Epithelial cell of prostate (primary cell): ENCODE data around the gene ASTN1.

ENCODE experiments used
- DNase-seq: peaks from one replicate; pipeline ENCODE4 v3.0.0-alpha.2; 2011; ENCODE audit warnings: low read depth, low spot score
- H3K27ac ChIP-seq: fragments of 450-650 bp; 2 replicates; pipeline ENCODE4 v1.5.1; 2017; ENCODE audit warnings: mild to moderate bottlenecking

Gene ASTN1

DNA sequence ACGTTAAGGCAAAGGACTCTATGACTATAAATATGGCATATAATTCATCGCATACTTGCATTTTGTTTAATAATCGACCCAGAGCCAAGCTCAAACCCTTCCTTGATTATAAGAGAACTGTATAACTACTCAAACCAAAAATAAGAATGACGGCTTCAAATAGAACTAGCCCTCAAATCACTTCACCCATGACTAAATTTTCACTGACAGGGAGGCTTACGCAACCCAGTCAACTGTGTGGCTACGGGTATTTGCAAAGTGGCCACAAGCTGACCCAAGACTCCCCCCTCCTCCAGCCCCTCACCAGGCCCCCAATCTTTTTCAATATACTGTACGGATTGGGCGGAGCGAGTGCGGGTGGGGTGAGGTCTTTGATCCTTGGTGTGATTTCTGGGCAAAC, 268.3 kb downstream of the ASTN1 start:
- H3K27ac ChIP-seq, result no peak overlapping the region
- DNase-seq, result no peak

DNA sequence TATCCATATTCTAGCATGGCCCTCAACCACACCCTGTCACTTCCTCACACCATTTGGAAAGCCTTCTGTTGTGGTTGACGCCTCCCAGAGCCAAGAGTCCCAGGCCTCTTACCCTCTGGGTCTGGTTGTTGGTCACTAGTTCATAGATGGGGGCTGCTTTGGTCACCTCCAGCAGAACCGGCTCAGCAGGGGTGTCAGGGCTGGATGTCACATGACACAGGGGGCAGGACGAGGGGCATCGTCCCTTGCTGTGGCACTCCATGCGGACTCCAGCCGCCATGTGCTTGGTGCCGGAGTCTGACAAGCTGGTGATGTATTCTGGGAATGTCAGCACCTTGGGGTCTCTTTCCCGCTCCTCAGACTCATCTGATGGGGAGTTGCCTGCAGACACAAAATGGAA, 270.1 kb downstream of the ASTN1 start:
- no peak for DNase-seq
- no peak overlapping the region for H3K27ac ChIP-seq

DNA sequence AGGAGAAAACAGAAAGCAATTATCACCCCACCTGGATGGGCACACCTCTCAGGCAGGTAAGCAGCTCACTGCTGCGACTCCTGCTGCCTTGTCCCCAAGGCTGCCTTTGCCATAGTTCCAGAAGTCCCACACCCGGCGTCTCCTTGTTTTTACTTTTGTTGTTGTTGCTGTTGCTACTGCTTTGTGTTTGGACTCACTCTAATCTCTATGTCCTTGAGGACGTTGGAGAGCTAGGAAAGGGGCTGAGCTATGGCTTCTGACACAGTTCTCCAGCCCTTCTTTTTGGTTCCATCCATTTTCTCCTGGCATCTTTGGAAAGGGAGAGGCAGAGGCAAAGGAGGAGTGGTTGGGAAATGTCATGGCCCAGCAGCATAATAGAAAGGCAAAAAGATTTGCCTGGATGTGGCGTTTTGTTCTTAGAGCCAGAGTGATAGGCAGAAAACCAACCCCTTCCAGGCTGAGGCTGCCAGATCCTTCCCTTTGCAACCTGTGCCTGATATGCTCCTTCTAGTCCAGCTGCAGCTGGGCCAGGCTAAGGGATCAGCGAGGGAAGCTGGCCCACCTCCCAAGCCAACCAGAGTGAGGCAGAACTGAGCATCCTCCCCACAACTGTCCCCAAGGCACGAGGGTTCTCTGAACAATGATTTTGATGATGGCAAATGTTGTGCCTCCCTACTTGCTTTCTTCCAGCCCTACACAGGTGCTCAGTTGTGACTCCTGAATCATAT, 270.7 kb downstream of the ASTN1 start:
- DNase-seq, result no peak
- H3K27ac ChIP-seq, result no peak overlapping the region

DNA sequence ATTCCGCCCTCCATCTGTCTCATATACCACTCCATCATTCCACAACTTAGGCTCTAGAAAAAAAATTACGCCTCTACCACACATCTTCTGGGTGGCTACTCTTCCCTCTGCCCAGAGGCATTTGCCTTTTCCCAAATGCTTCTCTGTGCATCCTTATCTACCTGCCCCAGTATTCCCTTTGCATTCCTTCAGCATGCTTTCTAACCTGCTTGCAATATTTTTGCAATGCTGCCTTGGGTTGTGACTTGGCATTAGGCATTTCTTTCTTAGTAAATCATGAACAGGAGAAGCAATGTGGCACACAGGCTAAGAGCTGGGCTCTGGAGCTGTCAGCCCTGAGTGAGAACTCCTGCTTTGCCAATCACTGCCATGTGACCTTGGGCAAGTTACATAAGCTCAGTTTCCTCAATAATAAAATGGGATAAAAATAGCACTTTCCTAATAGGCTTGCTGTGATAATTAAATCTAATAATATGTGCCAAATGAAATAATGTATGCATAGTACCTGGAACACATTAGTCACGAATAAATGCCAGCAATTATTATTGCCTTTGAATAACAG, 276.0 kb downstream of the ASTN1 start:
- no peak for DNase-seq
- H3K27ac ChIP-seq, result no peak overlapping the region

DNA sequence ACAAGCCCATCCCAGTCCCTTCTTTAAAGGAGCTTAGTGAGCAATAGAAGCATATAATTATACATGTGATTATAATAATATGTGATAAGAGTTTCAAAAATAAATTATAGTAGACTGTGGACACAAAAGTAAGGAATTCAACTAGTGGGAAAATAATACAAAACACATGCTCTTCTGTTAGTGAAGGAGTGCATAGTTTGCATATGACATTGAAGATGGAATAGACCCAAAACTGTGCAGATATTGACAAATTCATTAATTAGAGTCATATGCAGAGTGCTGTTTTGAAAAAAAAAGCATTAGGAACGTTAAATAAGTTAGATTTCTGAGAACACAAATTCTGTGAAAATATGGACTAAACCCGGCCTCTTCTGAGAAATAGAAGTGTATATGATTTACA, 278.8 kb downstream of the ASTN1 start:
- no peak for DNase-seq

DNA sequence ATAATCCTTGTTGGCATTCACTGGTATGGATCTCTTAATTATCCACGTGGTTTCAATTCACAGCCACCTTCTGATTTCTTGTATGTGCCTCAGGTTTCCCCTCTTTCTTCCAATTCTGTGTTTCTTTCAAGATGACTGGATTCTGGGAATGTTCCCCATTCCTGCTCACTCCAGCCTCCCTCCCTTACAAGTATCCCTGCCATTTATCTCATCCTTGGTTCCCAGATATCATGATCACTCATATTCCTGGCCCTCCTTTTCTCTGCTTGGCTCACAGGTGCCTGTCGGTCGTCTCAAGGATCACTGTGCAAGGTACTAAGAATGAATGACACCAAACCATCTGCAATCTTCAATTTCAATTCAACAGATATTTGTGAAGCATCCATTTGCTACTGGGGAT, 279.2 kb downstream of the ASTN1 start:
- no peak for DNase-seq
- H3K27ac ChIP-seq, result no peak overlapping the region

More for the DNA sequence above, 278.8 kb downstream of the ASTN1 start:
- H3K27ac ChIP-seq, result no peak overlapping the region

DNA sequence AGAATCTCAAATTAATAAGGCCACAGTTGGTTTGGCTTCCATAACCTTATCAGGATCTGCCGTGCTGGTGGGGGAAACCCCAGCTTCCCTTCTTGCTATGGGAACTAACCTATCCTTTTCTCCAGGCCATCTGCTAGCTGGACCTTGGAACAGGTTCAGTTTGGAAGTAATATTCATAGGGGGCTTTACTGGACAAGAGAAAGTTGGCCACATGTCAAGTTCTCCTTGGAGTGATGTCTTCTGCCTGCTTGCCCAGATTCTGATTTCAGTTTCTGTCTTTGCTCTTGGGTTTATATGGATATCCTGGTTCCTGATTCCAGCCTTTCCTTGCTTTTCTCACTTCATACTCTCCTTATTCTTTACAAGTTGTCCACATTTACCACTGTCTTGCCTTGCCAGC, 279.6 kb downstream of the ASTN1 start:
- no peak for DNase-seq
- no peak overlapping the region for H3K27ac ChIP-seq

DNA sequence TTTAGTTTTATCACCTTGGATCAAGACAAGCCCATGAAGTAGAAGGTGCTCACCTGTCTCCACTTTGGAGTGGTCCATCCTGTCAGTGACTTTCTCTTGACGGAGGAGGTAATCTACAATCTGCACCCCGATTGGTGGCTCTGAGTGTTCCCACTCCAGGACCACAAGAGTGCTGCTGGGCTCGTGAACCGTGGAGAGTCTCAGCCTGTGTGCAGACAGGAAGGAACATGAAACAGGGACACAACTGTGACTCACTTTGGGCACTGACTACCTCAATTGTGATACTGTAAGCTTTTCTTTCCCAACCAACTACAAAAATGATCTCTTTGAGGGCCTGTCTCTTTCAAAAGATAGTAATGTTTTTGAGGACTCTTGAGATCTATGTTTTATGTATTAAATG, 280.2 kb downstream of the ASTN1 start:
- no peak overlapping the region for H3K27ac ChIP-seq
- DNase-seq, result no peak

DNA sequence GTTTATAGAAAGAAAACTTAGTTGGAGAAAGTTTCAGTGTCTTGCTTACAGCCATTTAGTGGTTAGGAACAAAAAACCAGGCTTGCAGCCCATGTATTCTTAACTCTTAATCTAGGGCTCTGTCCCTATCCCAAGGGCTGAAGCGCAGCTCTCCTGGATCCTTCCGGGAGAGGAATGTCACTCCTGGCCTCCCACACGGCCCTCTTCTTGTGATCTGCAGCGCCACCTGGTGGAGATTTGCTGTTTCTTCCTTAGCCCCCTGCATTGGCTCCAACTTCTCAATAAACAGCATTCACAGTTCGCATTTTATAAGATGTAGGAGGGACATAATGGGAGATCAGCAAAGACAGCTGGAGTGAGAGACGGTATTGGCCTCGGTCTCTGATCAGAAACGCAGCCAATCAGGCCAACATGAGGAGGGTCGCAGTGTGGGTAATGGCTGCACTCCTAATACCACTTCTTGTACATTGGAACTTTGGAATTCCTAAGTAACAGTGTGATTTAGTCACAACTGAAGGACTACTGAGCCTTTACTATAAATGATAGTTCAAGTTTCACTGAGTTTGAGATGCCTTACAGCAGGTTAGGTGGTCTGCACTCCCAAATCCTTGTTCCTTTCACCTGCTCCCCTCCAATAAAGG, 283.4 kb downstream of the ASTN1 start:
- no peak for DNase-seq
- H3K27ac ChIP-seq, result no peak overlapping the region

DNA sequence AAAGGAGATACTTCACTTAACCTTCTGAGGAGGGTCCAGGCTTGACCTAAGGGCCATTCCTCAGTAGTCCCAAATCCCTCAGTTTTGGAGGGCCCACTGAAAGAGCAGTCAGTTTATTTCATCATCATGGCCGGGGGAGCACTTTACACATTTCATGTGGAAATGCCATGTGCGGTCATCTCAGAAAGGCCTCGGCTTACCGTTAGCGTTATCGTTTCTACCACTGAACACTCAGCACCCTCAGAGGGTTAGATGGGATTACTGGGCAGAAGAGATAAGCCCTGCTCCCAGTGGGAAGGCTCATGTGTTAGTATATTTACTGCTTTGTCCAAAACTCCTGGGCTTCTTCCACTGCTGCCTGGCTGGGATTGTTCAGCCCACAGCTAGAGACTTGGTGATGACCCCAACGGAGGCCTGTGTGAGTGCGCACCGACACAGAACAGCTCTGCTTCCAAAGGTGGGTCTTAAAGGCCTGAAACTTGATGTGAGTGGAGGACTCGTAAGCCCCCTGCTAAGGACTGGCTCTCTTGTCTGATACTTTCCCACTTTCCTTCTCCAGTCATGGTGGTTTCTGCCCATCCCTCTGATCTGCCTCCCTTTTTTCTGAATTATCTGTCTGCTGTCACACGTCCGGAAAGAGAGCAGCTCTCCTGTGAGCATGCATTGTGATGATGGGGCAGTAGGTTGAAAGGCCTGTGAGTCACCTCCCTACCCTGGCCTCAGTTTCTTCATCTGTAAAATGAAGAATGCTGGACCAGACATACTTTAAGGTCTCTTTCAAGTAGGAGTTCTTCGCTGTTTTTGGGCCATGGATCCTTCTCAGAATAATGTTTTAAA, 284.5 kb downstream of the ASTN1 start:
- H3K27ac ChIP-seq, result no peak overlapping the region
- no peak for DNase-seq

DNA sequence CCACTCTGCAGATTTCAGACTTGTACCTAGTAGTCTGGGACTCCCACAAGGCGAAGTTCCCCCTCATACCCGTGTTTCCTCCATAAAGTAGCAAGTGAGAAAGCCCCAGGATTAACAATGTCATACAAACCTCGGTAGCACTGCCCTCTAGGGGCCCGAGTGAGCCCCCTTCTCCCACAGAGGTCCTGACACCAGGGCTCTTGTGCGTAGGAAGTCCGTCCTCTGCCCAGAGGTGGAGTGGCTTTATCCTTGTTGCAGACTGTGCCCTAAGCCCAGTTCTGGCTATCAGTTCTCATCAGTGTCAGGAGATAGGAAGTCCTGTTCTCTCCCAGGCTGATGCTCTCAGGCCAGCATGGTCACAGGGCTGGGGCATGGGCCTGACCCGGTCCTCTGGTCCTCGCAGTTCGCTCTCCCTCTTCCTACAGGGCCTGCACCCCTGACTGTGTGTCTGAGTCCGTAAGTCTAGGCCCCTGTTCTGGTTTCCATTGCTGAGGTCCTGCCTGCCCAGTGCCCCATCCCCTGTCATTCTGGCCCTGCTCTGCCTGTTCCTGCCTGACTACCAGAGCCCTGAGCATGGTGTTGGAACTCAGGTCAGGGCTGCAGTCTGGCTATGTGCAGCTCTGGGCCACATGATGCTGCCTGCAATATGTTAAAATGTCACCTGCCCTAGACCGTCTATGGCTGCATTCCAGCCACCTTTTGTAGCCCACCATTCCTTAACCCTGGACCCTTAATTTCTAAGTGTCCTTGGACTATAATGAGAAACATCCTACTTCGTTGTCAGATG, 285.6 kb downstream of the ASTN1 start:
- no peak for DNase-seq
- no peak overlapping the region for H3K27ac ChIP-seq

DNA sequence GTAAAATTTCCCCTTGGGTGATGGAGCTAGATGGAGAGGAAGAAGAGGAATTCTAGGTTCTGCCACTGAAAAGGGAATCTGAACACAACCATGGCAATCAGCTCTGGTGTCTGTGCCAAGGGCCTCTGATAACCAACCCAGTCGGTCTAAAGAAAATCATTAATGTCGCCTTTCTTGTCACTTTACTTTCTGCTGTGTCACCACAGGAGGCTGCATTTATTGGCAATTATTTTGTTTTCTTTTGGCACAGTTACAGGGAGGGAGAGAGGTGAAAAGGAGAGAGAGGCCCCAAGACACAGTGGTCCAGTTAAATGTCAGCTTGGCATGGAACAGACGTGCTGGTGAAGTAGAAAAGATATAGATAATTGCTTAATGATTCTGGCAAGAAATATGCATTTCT, 287.0 kb downstream of the ASTN1 start:
- no peak overlapping the region for H3K27ac ChIP-seq
- DNase-seq, result no peak

DNA sequence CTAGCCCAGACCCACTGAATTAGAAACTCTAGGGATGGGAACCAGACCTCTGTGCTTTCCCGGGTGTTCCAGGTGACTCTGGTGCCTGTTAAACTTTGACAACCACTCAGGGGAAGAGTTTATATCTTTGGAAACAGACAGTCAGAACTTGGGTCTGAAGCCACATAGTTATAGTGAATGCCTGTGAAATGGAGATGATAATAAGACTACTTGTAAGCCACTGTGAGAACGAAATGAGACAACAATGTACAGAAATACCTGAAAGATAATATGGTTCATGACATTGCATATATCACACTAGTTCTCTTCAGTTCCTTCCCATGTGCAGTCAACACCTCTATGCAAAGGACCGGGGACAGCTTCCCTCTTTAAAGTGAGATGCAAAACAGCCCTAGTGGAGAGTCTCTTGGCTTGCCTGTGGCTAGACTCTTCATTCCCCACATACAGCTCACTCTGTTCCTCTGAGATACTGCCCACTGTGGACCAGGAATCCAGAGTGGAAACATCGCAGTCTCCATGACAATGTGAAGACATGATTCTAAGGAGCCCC, 287.5 kb downstream of the ASTN1 start:
- no peak for DNase-seq
- no peak overlapping the region for H3K27ac ChIP-seq

DNA sequence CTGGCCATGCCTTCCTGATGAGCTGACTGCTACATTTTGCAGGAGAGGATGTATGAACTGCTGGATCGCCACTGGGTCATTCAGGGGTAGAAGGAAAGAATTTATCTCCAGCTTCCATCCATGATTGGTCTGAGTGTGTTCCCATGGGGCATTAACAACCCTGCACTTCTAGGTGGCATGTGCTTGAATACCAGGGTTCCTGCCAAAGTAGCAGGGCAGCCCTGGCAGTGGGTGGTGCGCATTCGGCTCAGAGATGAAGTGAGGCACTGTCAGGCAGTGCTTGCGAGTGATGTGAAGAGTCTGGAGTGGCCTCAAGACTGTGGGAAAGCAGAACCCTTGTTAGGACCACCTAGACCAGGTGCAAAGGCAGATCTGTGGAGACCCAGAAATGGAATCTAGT, 294.9 kb downstream of the ASTN1 start:
- DNase-seq, result no peak
- no peak overlapping the region for H3K27ac ChIP-seq

DNA sequence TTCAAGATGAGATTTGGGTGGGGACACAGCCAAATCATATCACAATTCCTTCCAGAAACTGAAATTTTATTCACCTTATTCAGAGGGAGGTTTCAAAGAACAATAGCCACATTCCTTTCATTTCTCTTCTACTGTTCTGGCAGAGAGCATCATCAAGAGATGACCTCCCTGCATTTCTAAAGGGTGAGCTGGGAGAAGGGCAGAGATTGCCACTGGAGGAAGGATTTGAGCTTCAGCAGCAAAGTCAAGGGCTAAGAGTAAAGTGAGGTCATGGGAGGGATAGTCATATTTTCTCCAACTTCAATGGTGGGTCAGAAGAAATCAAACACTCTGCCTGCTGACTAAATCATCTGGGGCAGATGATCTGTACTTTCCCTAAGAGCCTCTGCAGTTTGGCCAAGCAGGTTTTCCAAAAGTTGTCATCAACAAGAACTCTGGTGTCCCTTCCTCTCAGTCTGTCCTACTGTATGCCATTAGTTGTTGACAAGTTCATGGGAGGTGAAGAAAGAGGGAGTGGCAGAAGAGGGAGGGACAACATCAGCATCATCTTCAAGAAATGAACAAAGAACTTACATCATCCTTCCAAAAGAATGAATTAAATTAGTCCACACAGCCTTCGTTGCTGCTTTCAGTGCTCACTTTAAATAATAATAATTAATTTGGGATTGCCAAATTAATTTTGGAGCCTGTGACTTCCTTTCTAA, 298.3 kb downstream of the ASTN1 start:
- peak overlapping the region; percentile 56 for H3K27ac ChIP-seq
- no peak for DNase-seq

DNA sequence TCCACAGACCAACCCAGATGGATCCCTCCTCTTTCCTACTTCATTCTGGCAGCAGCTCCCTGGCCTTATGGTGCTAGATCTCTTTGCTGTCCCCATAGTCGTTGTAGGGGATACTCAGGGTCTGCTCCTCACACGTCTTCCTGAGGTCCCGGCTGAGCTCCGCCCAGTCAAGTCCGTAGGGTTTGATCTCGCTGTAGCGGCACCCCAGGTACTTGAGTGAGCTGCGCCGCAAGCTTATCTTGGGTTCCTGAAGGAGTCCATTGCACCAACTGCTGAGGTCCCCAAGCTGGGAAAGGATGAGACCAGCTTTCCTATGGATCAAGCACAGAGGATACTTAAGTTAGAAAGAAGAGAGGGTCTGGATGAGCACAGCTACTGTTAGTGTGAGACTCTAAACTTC, 300.3 kb downstream of the ASTN1 start:
- peak overlapping the region; percentile 29 for H3K27ac ChIP-seq
- DNase-seq, result no peak

DNA sequence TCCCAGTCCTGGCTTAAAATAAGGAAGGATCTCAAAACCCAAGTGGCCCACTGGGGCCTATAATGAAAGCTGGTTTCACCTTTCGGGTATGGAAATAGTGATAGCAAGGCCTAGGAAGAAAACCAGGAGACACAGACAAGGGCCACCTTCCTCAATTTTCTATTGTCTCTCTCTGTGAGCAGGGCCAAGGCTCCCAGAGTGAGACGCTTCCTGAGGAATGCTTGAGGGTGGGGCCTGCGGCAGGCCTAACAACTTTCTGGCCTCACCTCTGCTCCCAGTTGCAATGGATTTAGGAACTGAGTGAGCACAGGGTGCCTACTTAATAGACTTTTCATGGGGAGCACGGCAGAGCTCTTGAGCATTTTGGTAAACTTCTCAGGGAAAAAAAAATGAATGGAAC, 300.9 kb downstream of the ASTN1 start:
- DNase-seq, result no peak

DNA sequence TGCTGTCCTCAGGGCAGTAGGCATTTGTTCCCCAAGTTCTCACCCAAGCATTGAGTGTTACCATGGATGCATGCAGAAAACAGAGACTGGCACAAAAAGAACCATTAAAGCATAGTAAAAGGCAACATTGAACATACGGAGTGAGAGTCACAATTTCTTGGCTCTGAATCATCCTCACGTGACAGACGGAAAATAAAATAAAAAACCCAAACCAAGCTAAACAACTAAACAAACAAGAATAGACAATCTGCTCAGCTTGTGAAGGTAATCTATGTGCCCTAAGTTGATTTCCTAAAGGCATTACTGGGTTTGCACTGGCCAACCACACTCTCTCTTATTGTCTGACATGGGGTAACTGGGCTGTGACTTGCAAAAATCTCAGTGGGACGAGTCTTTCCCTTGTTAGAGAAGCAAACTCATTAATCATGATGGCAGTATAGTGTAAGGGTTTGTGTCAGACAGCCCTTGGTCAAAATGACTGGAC, 306.0 kb downstream of the ASTN1 start:
- no peak for DNase-seq
- no peak overlapping the region for H3K27ac ChIP-seq

More for the DNA sequence above, 300.9 kb downstream of the ASTN1 start:
- peak overlapping the region; percentile 29 for H3K27ac ChIP-seq

DNA sequence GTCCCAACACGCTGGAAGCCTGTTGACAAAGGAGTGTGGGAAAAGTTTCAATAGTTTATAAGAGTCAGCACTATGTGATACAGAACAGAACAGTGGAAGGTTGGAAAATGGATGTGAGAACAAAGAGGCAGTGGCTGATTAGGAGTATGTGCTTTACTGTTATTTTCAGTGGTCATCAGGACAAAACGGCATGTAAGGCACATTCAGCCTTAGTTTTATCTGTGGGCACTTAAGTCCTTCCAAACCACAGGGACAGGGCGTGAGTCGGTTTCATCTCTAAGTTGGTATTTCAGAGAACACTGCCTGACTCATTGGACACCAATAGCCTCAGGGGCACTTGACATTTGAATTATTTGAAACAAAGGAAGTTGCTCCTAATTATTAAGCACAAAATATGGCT, 306.9 kb downstream of the ASTN1 start:
- DNase-seq, result peak; percentile 34
- no peak overlapping the region for H3K27ac ChIP-seq
